ENCODE data around the gene MTERF1.

GRCh38 chr7:91915401-91916050, 35.0 kb upstream of the MTERF1 start:
- TF ChIP-seq CTCF (IDR thresholded peaks at IDR 0.05 in 2 of 3, conservative IDR thresholded peaks at IDR 0.05 in 1 of 3; ENCODE audit: borderline replicate concordance in 1 of 3, insufficient read depth in 1 of 3, low read depth in 2 of 3, low read length in 2 of 3) (no peak), POLR2AphosphoS5 (IDR thresholded peaks at IDR 0.05; ENCODE audit: low read depth, low read length) (no peak)
